ENCODE data around the gene GLTP. TPM values are rescaled to one million over a fixed set of nuclear protein-coding genes. Genes with fewer than 3 reads are reported as not detected.

GLTP gene
- total RNA-seq, 4 donors from 2014 or later, result 35.6 to 287 (median 167) TPM

- DNase-seq, result no peak
- Histone ChIP-seq H3K27me3 (peaks cover 4% of the 10 kb centered on the region), H3K9me3 (no peaks in the 10 kb centered on the region), H3K4me3 (no peak overlapping the region), H3K4me1 (no peaks in the 10 kb centered on the region), H3K36me3 (no peaks in the 10 kb centered on the region), H3K27ac (no peak overlapping the region)
- TF ChIP-seq POLR2A (IDR thresholded peaks at IDR 0.05), result no peak
- no peak for TF ChIP-seq POLR2AphosphoS5 (IDR thresholded peaks at IDR 0.05)
- no peak for TF ChIP-seq CTCF (IDR thresholded peaks at IDR 0.05)
- TF ChIP-seq EP300 (IDR thresholded peaks at IDR 0.05; ENCODE audit: low read depth), result no peak
- in situ Hi-C loops (cut with MboI; ENCODE audit: low pct_ligation_motif_present in 1 of 4, low pct_unique_long_range_greater_than_20kb in 1 of 4, low sequenced_read_pairs in 3 of 4) (no loop called here), intact Hi-C loops (cut with DNase I; ENCODE audit: low total_unique reads) (no loop called here)
- 82 to 83% methylated on average over 6 to 7 of the region's 7 CpGs for WGBS, 2 donors (ENCODE audit: low coverage in 1 of 2)
These were observed 57.9 kb downstream of the GLTP start for GRCh38 chr12:109822416-109822815.

- no peak overlapping the region for H3K27ac ChIP-seq
- H3K27me3 ChIP-seq, result peaks cover 4% of the 10 kb centered on the region
- no peaks in the 10 kb centered on the region for H3K36me3 ChIP-seq
- DNase-seq, result no peak
- H3K9me3 ChIP-seq, result no peaks in the 10 kb centered on the region
- H3K4me1 ChIP-seq, result no peaks in the 10 kb centered on the region
- intact Hi-C loops (cut with DNase I; ENCODE audit: low total_unique reads), result no loop called here
- TF ChIP-seq POLR2A (IDR thresholded peaks at IDR 0.05) (no peak), EP300 (IDR thresholded peaks at IDR 0.05; ENCODE audit: low read depth) (no peak), CTCF (IDR thresholded peaks at IDR 0.05) (no peak), POLR2AphosphoS5 (IDR thresholded peaks at IDR 0.05) (no peak)
- H3K4me3 ChIP-seq, result no peak overlapping the region
- in situ Hi-C loops (cut with MboI; ENCODE audit: low pct_ligation_motif_present in 1 of 4, low pct_unique_long_range_greater_than_20kb in 1 of 4, low sequenced_read_pairs in 3 of 4), result no loop called here
These were observed 58.4 kb downstream of the GLTP start for GRCh38 chr12:109821968-109822367.

GRCh38 chr12:109820816-109821381 is 59.4 kb downstream of the GLTP start:
- no peaks in the 10 kb centered on the region for H3K36me3 ChIP-seq
- no peaks in the 10 kb centered on the region for H3K9me3 ChIP-seq
- no peak overlapping the region for H3K4me3 ChIP-seq
- H3K4me1 ChIP-seq, result no peaks in the 10 kb centered on the region
- no peak for TF ChIP-seq POLR2AphosphoS5 (IDR thresholded peaks at IDR 0.05)
- TF ChIP-seq POLR2A (IDR thresholded peaks at IDR 0.05), result no peak
- TF ChIP-seq EP300 (IDR thresholded peaks at IDR 0.05; ENCODE audit: low read depth), result no peak
- TF ChIP-seq CTCF (IDR thresholded peaks at IDR 0.05), result no peak
- in situ Hi-C loops (cut with MboI; ENCODE audit: low pct_ligation_motif_present in 1 of 4, low pct_unique_long_range_greater_than_20kb in 1 of 4, low sequenced_read_pairs in 3 of 4) (no loop called here), intact Hi-C loops (cut with DNase I; ENCODE audit: low total_unique reads) (no loop called here)
- peaks cover 4% of the 10 kb centered on the region for H3K27me3 ChIP-seq
- H3K27ac ChIP-seq, result no peak overlapping the region
- no peak for DNase-seq
- 74% methylated on average over 16 of the region's 16 CpGs; no CpG with 5 or more reads in 1 of the 2 donors for WGBS, 2 donors (ENCODE audit: low coverage in 1 of 2)

- DNase-seq, result no peak
- no peaks in the 10 kb centered on the region for H3K4me1 ChIP-seq
- intact Hi-C loops (cut with DNase I; ENCODE audit: low total_unique reads) (no loop called here), in situ Hi-C loops (cut with MboI; ENCODE audit: low pct_ligation_motif_present in 1 of 4, low pct_unique_long_range_greater_than_20kb in 1 of 4, low sequenced_read_pairs in 3 of 4) (no loop called here)
- H3K9me3 ChIP-seq, result no peaks in the 10 kb centered on the region
- H3K4me3 ChIP-seq, result no peak overlapping the region
- no peak overlapping the region for H3K27ac ChIP-seq
- TF ChIP-seq CTCF (IDR thresholded peaks at IDR 0.05) (no peak), POLR2A (IDR thresholded peaks at IDR 0.05) (no peak), POLR2AphosphoS5 (IDR thresholded peaks at IDR 0.05) (no peak), EP300 (IDR thresholded peaks at IDR 0.05; ENCODE audit: low read depth) (no peak)
- no peaks in the 10 kb centered on the region for H3K36me3 ChIP-seq
- peaks cover 4% of the 10 kb centered on the region for H3K27me3 ChIP-seq
- WGBS, 2 donors (ENCODE audit: low coverage in 1 of 2), result 38 to 40% methylated on average over 1 to 10 of the region's 10 CpGs
These were observed 61.3 kb downstream of the GLTP start for GRCh38 chr12:109818905-109819500.
